HepG2 (cell line): Measurements from ENCODE around the gene CCDC28A. TPM values are rescaled to one million over a fixed set of nuclear protein-coding genes. Genes with fewer than 3 reads are reported as not detected.

Experiments used
- ATAC-seq: fragments of 200-7000 bp; cut with Tn5 transposase; 3 replicates; pipeline ENCODE4 v1.9.1; 2020; ENCODE audit warnings: mild to moderate bottlenecking, moderate library complexity
- BruUV-seq: library from RNA; stranded (reverse); fragments of 400-500 nt; replicated peaks from 2 replicates; lab custom pipeline; 2021; lab: Mats Ljungman, UMichigan
- CTCF ChIA-PET: fragments of 300-600 bp; formaldehyde crosslinking; extraction: SDS; loops from one replicate; lab custom pipeline; 2021; ENCODE audit warnings: low total read pairs, inconsistent platforms, low intra/inter-chr PET ratio; lab: Yijun Ruan, JAX
- POLR2A ChIA-PET: fragments of 350-600 bp; sonication (Branson Sonifier 250); formaldehyde crosslinking; loops from one replicate; lab custom pipeline; 2020; ENCODE audit warnings: antibody characterized with exemption, inconsistent platforms; lab: Yijun Ruan, JAX
- DNase-seq: peaks from one replicate; pipeline ENCODE4 v3.0.0-alpha.2; 2015; ENCODE audit warnings: low spot score
- FAIRE-seq: peaks from 3 replicates; lab custom pipeline; 2011; peaks lifted over from hg19 to GRCh38; lab: Jason Lieb, UNC
- H2AFZ ChIP-seq: one replicate; pipeline ENCODE4 v1.6.1; 2011; ENCODE audit warnings: low read length, inconsistent platforms
- H3K27ac ChIP-seq: fragments of 300-600 bp; 3 replicates; pipeline ENCODE4 v1.8.0; 2011; ENCODE audit warnings: mixed run types, mild to moderate bottlenecking, mixed read lengths, low read length, inconsistent platforms; ENCODE audit not compliant: insufficient read depth; ENCODE audit errors: extremely low read length
- H3K27me3 ChIP-seq, 2 experiments: fragments of 200-600 bp in 1 of 2; 2 replicates in 1 of 2; 3 replicates in 1 of 2; pipeline versions ENCODE4 v1.6.0 to v1.8.0; 2011; ENCODE audit warnings: low read length in 2 of 2, mild to moderate bottlenecking in 2 of 2, moderate library complexity in 2 of 2, inconsistent platforms in 1 of 2; ENCODE audit not compliant: insufficient read depth in 2 of 2, control insufficient read depth in 1 of 2
- H3K36me3 ChIP-seq, 2 experiments: fragments of 200-600 bp in 1 of 2; replicated peaks in 1 of 2; 2 replicates in 1 of 2; 3 replicates in 1 of 2; pipeline versions ENCODE4 v1.5.1 to v1.8.0; 2011; ENCODE audit warnings: low read length in 2 of 2, inconsistent platforms in 1 of 2; ENCODE audit not compliant: insufficient read depth in 2 of 2, control insufficient read depth in 1 of 2
- H3K4me1 ChIP-seq: 2 replicates; pipeline ENCODE4 v1.5.1; 2012; ENCODE audit warnings: low read length, inconsistent platforms; ENCODE audit not compliant: insufficient read depth
- H3K4me2 ChIP-seq: 2 replicates; pipeline ENCODE4 v1.6.0; 2011; ENCODE audit warnings: low read depth, low read length, inconsistent platforms
- H3K4me3 ChIP-seq, 3 experiments: fragments of 200-600 bp in 1 of 3; sonication (generic), shearing (Covaris generic) in 1 of 3; replicated peaks in 1 of 3; 2 replicates each; pipeline ENCODE4 v1.5.1; 2011 to 2016; ENCODE audit warnings: low read length in 3 of 3, inconsistent platforms in 2 of 3, low read depth in 2 of 3, mild to moderate bottlenecking in 2 of 3, control low read depth in 1 of 3, mixed read lengths in 1 of 3; ENCODE audit not compliant: insufficient read depth in 1 of 3
- H3K79me2 ChIP-seq: one replicate; pipeline ENCODE4 v1.6.1; 2011; ENCODE audit warnings: low read length, inconsistent platforms; ENCODE audit not compliant: insufficient read depth
- H3K9ac ChIP-seq: 2 replicates; pipeline ENCODE4 v1.6.0; 2011; ENCODE audit warnings: mild to moderate bottlenecking, low read depth, low read length, inconsistent platforms; ENCODE audit not compliant: insufficient read depth
- H3K9me3 ChIP-seq: 2 replicates; pipeline ENCODE4 v1.5.1; 2012; ENCODE audit warnings: mild to moderate bottlenecking, low read length
- H4K20me1 ChIP-seq: 2 replicates; pipeline ENCODE4 v1.6.0; 2011; ENCODE audit warnings: inconsistent platforms, mild to moderate bottlenecking, low read length, moderate library complexity; ENCODE audit not compliant: insufficient read depth
- CHD2 ChIP-seq: IDR thresholded peaks from 2 replicates; pipeline ENCODE4 v1.6.1; 2011; ENCODE audit warnings: low read depth, low read length, improper control_type of control experiment
- EHMT2 ChIP-seq: fragments of 200-600 bp; sonication (generic); IDR thresholded peaks from 2 replicates; pipeline ENCODE4 v1.7.0; 2017; ENCODE audit warnings: antibody characterized with exemption, low read depth, low read length, borderline replicate concordance
- FOSL2 ChIP-seq: sonication (generic); formaldehyde crosslinking; IDR thresholded peaks from 2 replicates; pipeline ENCODE4 v1.4.0; 2020; ENCODE audit warnings: missing genetic modification reagents
- HNF4G ChIP-seq, 2 experiments: sonication (generic) in 1 of 2; formaldehyde crosslinking in 1 of 2; IDR thresholded peaks; 2 replicates each; pipeline versions ENCODE4 v1.4.0 to v1.6.1; 2011 to 2020; ENCODE audit warnings: borderline replicate concordance in 2 of 2, low read depth in 2 of 2, mild to moderate bottlenecking in 2 of 2, low read length in 1 of 2, missing genetic modification reagents in 1 of 2, moderate library complexity in 1 of 2
- KAT8 ChIP-seq: IDR thresholded peaks from 2 replicates; pipeline ENCODE4 v1.6.1; 2016; ENCODE audit warnings: missing genetic modification reagents, missing compliant biosample characterization
- KDM2A ChIP-seq: sonication (generic); formaldehyde crosslinking; IDR thresholded peaks from 2 replicates; pipeline ENCODE4 v1.4.0; 2020; ENCODE audit warnings: low read depth, missing genetic modification reagents, borderline replicate concordance
- KLF6 ChIP-seq: IDR thresholded peaks from 2 replicates; pipeline ENCODE4 v1.8.0; 2016; ENCODE audit warnings: missing biosample characterization, missing genetic modification reagents
- NR2C2 ChIP-seq: sonication (generic); formaldehyde crosslinking; IDR thresholded peaks from 2 replicates; pipeline ENCODE4 v1.4.0; 2020; ENCODE audit warnings: missing genetic modification reagents, mild to moderate bottlenecking, moderate library complexity, borderline replicate concordance
- STAG1 ChIP-seq: sonication (generic); formaldehyde crosslinking; IDR thresholded peaks from 2 replicates; pipeline ENCODE4 v1.4.0; 2020; ENCODE audit warnings: missing genetic modification reagents
- ZMYM3 ChIP-seq: sonication (generic); formaldehyde crosslinking; IDR thresholded peaks from 2 replicates; pipeline ENCODE4 v1.5.1; 2020; ENCODE audit warnings: mild to moderate bottlenecking, missing genetic modification reagents
- ZNF564 ChIP-seq: sonication (generic); formaldehyde crosslinking; IDR thresholded peaks from 2 replicates; pipeline ENCODE4 v1.8.1; 2023; ENCODE audit warnings: mild to moderate bottlenecking, missing genetic modification reagents
- ZNF607 ChIP-seq: sonication (generic); formaldehyde crosslinking; IDR thresholded peaks from 2 replicates; pipeline ENCODE4 v1.5.1; 2020; ENCODE audit warnings: missing genetic modification reagents, mild to moderate bottlenecking, borderline replicate concordance
- ZNF674 ChIP-seq: sonication (generic); formaldehyde crosslinking; IDR thresholded peaks from 2 replicates; pipeline ENCODE4 v1.5.0; 2020; ENCODE audit warnings: low read depth, mild to moderate bottlenecking, missing genetic modification reagents
- WGBS: methylation state at CpG from one replicate; pipeline ENCODE4 v1.1.6; 2017; ENCODE audit warnings: low lambda C conversion rate; 5-methylcytosine and 5-hydroxymethylcytosine counted together
- in situ Hi-C: cut with HindIII; loops from 2 replicates; pipeline ENCODE4 v1.10.0; 2017; ENCODE audit warnings: low pct_unique_long_range_greater_than_20kb; ENCODE audit not compliant: extremely low pct_ligation_motif_present
- intact Hi-C: fragments of 100-400 bp; cut with micrococcal nuclease; formaldehyde crosslinking; loops from one replicate; pipeline ENCODE4 v1.10.0; 2022; ENCODE audit not compliant: unreplicated experiment
- polyA plus RNA-seq, 8 experiments: library from polyadenylated mRNA; depleted of rRNA in 3 of 8; stranded (reverse) in 7 of 8; unstranded in 1 of 8; fragments of >200 nt; fragmentation: Illumina TruSeq in 4 of 8; extraction: Trizol in 4 of 8; gene quantifications; 2 replicates each; pipeline versions ENCODE4 v1.2.1 to v1.2.3, GENCODE V29; 2011 to 2016; ENCODE audit warnings: low read depth in 4 of 8, missing spikeins in 1 of 8, mixed read lengths in 1 of 8; ENCODE audit not compliant: insufficient read depth in 1 of 8
- total RNA-seq, 5 experiments: library from RNA; depleted of rRNA; stranded (reverse); fragments of >200 nt; fragmentation: Illumina TruSeq; extraction: Trizol; gene quantifications; 2 replicates each; pipeline ENCODE4 v1.2.3, GENCODE V29; 2016; ENCODE audit warnings: low read depth in 1 of 5
- TF ChIP-seq, protein P1 (sequence below): sonication (generic); formaldehyde crosslinking; IDR thresholded peaks from 2 replicates; pipeline ENCODE4 v1.5.0; 2020; ENCODE audit warnings: missing genetic modification reagents, mild to moderate bottlenecking, borderline replicate concordance
- TF ChIP-seq, protein P2 (sequence below): sonication (generic); formaldehyde crosslinking; IDR thresholded peaks from 2 replicates; pipeline ENCODE4 v1.8.0; 2023; ENCODE audit warnings: mild to moderate bottlenecking, missing genetic modification reagents

The CCDC28A gene
- total and polyA plus RNA-seq, 2 of the 13 experiments (the other 11 are each of a cell fraction or from before 2014, with no cell fraction given) = 15.8 TPM

DNA sequence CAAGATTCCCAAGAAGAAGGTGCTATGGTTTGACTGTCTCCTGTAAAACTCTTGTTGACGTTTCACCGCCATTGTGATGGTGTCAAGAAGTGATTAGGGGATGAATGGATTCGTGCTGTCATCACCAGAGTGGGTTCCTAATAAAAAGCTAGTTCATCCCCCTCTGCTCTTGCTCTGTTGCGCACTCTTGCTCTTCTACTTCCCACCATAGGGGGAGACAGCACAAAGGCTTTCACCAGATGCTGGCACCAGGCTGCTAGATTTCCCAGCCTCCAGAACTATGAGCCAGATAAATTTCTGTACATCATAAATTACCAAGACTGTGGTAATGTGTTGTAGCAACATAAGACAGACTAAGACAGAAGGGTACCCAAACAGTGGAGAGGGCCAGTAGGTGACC is 21.6 kb upstream of the CCDC28A start:
- Histone ChIP-seq H3K9me3 (no peaks in the 10 kb centered on the region), H3K79me2 (no peaks in the 10 kb centered on the region), H3K9ac (no peak overlapping the region), H2AFZ (no peak overlapping the region), H3K36me3 (no peaks in the 10 kb centered on the region), H3K4me1 (no peaks in the 10 kb centered on the region), H3K27me3 (no peaks in the 10 kb centered on the region), H3K4me2 (no peak overlapping the region), H4K20me1 (no peaks in the 10 kb centered on the region), H3K4me3 (no peak overlapping the region), H3K27ac (no peak overlapping the region)
- peak; percentile 71 for ATAC-seq
- no peak for TF ChIP-seq CHD2
- TF ChIP-seq ZNF564 (CRISPR knock-in tag) = 0 out of 2 replicates have a peak, but pooled peaks have one; percentile 46
- peak; percentile 15; the same call in 1 of the 2 replicates for TF ChIP-seq STAG1
- CTCF ChIA-PET = no interaction called here
- BruUV-seq = no TSS peak
- intact Hi-C loops (no loop called here), in situ Hi-C loops (no loop called here)
- POLR2A ChIA-PET = no interaction called here
- no peak for FAIRE-seq
- DNase-seq = no peak
- 83% methylated on average over 4 of the region's 4 CpGs for WGBS

DNA sequence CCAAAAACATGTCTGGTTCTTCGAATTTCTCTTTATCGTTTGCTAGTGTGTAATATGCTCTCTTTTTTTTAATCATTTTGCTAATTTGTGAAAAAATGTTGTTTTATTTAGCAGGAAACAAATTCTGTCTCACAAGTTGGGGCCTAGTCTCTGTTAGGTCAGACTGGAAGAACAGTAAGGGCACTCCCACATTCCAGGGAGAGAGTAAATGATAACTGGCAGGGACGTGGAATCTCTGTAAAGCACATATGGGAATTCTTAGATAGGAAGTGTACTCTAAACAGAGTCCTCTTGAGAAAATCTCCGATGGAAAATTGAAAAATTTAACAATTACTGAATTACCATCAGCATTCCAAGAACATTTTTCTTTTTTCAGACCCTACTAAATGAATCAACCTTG is 16.4 kb upstream of the CCDC28A start:
- Histone ChIP-seq H3K27ac (no peak overlapping the region), H2AFZ (no peak overlapping the region), H3K9me3 (no peaks in the 10 kb centered on the region), H3K27me3 (no peaks in the 10 kb centered on the region), H3K79me2 (no peaks in the 10 kb centered on the region), H3K36me3 (no peaks in the 10 kb centered on the region), H3K4me2 (no peak overlapping the region), H4K20me1 (no peaks in the 10 kb centered on the region), H3K4me1 (no peaks in the 10 kb centered on the region), H3K9ac (no peak overlapping the region), H3K4me3 (no peak overlapping the region)
- FAIRE-seq (no peak), ATAC-seq (no peak), DNase-seq (no peak)
- BruUV-seq = no TSS peak
- intact Hi-C loops = no loop called here
- TF ChIP-seq HNF4G (IDR thresholded peaks at IDR 0.05; ENCODE audit: borderline replicate concordance, low read depth, low read length) (no peak), HNF4G (CRISPR knock-in tag; IDR thresholded peaks at IDR 0.05; ENCODE audit: borderline replicate concordance, low read depth) (no peak), EHMT2 (no peak), KLF6 (CRISPR knock-in tag) (no peak), KAT8 (CRISPR knock-in tag) (no peak), NR2C2 (CRISPR knock-in tag) (no peak), ZNF607 (CRISPR knock-in tag) (no peak), ZNF674 (CRISPR knock-in tag) (no peak), ZMYM3 (CRISPR knock-in tag) (no peak), FOSL2 (CRISPR knock-in tag) (no peak), KDM2A (CRISPR knock-in tag) (no peak)
- TF ChIP-seq, protein P1, sequence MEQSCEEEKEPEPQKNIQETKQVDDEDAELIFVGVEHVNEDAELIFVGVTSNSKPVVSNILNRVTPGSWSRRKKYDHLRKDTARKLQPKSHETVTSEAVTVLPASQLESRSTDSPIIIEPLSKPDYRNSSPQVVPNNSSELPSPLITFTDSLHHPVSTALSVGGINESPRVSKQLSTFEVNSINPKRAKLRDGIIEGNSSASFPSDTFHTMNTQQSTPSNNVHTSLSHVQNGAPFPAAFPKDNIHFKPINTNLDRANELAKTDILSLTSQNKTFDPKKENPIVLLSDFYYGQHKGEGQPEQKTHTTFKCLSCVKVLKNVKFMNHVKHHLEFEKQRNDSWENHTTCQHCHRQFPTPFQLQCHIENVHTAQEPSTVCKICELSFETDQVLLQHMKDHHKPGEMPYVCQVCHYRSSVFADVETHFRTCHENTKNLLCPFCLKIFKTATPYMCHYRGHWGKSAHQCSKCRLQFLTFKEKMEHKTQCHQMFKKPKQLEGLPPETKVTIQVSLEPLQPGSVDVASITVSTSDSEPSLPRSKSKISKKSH = no peak
- TF ChIP-seq, protein P2, sequence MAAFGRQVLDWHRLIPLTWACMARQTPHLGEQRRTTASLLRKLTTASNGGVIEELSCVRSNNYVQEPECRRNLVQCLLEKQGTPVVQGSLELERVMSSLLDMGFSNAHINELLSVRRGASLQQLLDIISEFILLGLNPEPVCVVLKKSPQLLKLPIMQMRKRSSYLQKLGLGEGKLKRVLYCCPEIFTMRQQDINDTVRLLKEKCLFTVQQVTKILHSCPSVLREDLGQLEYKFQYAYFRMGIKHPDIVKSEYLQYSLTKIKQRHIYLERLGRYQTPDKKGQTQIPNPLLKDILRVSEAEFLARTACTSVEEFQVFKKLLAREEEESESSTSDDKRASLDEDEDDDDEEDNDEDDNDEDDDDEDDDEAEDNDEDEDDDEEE (CRISPR knock-in tag) = no peak
- WGBS = 74% methylated on average over 4 of the region's 4 CpGs
- ChIA-PET CTCF (no interaction called here), POLR2A (no interaction called here)
- in situ Hi-C loops = no loop called here
